SIG-M5 treated with dmso at 0.1 percent for 504 hours (cell line): ENCODE results near the gene ZNF624.
A peak's percentile ranks its signal among the peaks of the same experiment; 100 is the strongest.

Experiments
- DNase-seq: peaks from one replicate; lab custom pipeline; 2025; ENCODE audit not compliant: unreplicated experiment; lab: John Stamatoyannopoulos, UW

ZNF624 gene

DNA sequence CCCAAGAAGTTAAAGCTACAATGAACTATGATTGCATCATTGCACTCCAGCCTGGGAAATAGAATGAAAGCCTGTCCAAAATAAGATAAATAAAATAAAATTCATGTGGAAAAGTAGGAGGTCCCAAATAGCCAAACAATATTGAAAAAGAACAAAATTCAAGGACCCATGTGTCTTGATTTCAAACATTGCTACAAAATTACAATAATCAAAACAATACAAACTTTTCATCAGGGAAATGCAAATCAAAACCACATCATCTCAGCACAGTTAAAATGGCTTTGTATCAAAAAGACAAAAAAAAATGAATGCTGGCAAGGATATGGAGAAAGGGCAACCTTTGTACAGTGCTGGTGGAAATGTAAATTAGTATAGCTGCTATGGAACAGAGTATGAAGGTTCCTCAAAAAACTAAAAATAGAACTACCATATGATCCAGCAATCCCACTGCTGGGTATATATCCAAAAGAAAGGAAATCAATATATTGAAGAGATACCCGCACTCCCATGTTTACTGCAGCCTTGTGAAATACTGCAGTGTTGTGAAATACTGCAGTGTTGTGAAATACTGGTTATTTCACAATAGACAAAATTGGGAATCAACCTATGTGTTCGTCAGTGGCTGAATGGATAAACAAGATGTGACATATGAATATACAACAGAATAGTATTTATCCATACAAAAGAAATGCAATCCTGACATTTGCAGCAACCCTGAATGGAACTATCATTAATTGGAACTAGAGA, 60.1 kb downstream of the ZNF624 start:
- DNase-seq: peak; percentile 8

DNA sequence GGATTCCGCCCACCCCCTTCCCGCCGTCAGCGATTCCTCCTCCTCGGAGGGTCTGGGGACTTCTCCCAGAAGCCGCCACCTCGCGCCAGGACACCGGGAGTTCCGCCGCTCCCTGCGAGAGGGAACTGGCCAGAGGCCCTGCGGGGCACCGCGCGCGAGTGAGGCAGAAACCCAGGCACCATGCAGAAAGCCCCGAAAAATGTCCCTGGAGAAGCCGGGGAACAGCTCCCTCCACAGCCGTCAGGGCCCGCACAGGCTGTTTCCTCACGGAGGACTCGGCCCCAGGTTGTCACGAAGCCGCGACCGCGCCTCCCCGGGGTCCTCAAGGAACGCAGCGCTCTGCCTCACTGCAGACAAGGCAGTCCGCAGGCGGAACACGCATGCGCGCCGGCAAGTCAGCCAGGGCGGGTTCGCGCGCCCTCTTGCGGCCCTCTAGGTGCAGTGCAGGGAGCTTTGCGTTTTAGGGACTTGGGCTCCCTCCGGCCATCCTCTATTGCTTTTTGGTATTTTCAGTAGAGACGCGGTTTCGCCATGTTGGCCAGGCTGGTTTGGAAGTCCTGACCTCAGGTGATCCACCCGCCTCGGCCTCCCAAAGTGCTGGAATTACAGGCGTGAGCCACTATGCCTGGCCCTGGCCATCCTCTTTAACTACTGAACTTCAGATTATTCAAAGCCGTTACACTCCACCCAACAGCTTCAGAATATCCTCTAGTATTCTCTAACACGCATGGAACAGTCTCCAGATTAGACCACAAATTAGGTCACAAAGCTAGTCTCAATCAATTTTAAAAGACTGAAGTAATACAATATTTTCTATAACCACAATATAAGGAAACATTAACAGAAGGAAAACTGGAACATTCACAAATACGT, 64.3 kb downstream of the ZNF624 start:
- peak; percentile 73 for DNase-seq

DNA sequence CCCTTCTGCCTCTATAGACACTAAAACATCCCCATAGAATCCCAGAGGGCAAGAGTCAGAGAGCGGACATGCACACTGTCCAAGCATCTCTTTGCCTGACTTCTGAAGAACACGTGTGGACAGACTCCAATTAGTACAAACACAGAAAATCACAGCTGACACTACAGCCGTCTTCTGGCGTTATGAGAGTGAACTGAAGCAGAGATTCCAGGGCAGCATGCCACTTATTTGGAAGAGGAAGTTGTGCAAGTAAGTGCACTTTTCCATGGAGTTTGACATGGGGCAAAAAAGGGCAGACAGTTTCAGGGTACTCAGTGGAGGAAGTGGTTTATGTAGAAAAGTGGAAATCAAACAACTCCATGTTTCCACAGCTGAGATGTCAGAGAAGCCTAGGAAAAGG, 67.9 kb downstream of the ZNF624 start:
- no peak for DNase-seq

DNA sequence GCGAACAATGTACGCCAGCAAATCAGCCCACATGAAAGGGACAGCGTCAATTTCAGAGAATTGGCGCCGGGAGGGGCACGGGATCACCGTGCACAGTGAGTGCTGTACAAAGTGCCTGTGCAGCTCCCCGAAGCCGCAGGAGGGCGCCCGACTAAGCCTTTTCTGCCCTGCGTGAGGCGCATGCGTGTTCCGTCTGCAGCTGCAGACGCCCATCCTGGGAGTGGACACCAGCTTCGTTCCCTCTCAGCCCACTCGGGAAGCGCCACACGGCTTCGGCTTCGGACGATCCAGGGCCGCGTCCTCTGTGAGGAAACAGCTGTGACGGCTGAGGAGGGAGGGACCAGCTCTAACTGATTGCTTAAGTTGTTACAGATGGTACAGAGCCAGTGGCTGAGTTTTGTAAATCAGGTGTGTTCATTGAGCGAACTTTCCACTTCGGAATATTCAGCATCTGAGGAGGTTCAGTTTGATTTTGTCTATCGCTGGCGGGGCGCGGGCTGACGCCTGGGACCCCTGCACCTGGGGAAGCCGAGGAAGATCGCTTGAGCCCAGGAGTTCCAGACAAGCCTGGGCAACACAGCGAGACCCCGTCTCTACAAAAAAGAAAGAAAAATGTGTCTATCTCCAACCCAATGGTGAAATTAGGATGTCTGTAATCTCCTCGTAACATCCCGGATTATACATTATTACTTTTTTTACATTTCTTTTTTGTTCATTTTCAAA, 69.2 kb downstream of the ZNF624 start:
- peak; percentile 19 for DNase-seq

DNA sequence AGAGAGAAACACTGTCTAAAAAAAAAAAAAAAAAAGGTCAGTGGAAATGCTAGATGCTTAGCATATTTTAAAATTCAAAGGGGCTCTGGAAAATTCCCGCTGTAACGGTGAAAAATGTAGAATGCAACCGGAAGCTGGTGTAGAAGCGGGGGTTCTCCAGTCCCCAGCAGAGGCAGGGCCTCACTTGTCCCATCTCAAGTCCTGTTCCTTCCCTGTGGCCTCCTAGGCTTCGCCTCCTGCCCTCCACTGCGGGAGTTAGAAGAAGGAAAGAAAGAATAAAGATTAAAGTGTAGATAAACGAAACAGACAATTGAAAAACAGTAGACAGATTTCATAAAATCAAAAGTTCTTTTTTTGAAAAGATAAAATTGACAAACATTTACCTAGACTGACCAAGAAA, 69.9 kb downstream of the ZNF624 start:
- no peak for DNase-seq

DNA sequence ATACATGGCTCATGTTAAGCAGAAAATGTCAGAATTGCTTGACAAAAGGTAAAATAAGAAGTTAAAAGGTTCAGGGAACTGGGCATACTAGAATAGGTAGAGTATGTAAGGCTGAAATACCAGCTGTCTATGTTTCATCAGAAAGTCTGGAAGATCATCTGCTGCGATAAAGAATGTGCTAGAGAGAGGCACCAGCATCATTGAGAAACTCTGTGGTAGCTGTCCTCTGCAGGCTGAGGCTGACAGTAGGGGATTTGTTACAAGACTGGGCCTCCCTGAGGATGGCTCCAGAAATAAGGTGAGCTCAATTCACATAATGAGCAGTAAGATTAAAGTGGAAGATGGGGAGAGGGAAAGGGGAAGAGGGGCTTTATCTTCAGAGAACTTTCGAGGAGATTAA, 80.2 kb downstream of the ZNF624 start:
- no peak for DNase-seq
